C4-2B (cell line): Measurements from ENCODE around the gene LMF1.

Source experiments
- CTCF ChIP-seq: fragments of 450-650 bp; conservative IDR thresholded peaks from 2 replicates; pipeline ENCODE4 v1.5.1; 2017; ENCODE audit warnings: mild to moderate bottlenecking
- ZFX ChIP-seq: fragments of 450-650 bp; IDR thresholded peaks from 2 replicates; pipeline ENCODE4 v1.6.1; 2017

DNA sequence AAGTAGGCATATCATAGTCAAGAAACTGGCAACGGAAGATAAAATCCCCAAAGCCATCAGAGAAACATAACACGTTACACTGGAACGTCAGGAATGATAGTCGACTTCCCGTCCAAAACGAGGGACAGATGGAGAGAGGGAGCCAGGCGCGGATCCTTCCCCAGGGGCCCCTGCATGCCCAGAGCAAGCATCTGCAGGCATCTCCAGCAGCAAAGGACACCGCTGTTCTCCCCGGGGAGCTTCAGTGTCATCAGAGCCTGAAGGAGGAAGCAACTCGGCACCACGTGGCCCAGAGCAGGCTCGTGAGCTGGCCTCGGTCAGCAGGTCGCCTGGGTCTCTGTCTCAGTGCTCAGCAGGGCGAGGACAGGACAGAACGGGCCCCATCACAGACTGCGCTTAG, 50.1 kb downstream of the LMF1 start:
- no peak for TF ChIP-seq CTCF
- TF ChIP-seq ZFX: no peak
